Cardiac muscle cell (in vitro differentiated cells and primary cell): ENCODE measurements around the gene OR2G2. TPM values are rescaled to one million over a fixed set of nuclear protein-coding genes. Genes with fewer than 3 reads are reported as not detected.

Experiments used
- DNase-seq, 2 donors: peaks; one replicate each; pipeline versions ENCODE4 v3.0.0 to v3.0.0-alpha.2; 2010 to 2017; ENCODE audit warnings: low read depth in 1 of 2, low spot score in 1 of 2
- H3K27ac ChIP-seq: fragments of 200-600 bp; sonication (generic); 2 replicates; pipeline ENCODE4 v1.5.1; 2016
- H3K27me3 ChIP-seq: fragments of 200-600 bp; sonication (generic); 2 replicates; pipeline ENCODE4 v1.6.0; 2016; ENCODE audit warnings: control low read depth
- H3K36me3 ChIP-seq: fragments of 200-600 bp; sonication (generic); 2 replicates; pipeline ENCODE4 v1.5.1; 2016; ENCODE audit warnings: control low read depth
- H3K4me1 ChIP-seq: fragments of 200-600 bp; sonication (generic); 2 replicates; pipeline ENCODE4 v1.8.1; 2017; ENCODE audit warnings: low read depth, mild to moderate bottlenecking, mixed run types
- H3K4me3 ChIP-seq: fragments of 200-600 bp; sonication (generic); 2 replicates; pipeline ENCODE4 v1.5.1; 2016; ENCODE audit warnings: mild to moderate bottlenecking
- H3K9me3 ChIP-seq: fragments of 200-600 bp; sonication (generic); 2 replicates; pipeline ENCODE4 v1.5.1; 2017; ENCODE audit warnings: low read depth, mild to moderate bottlenecking, control low read depth
- CTCF ChIP-seq: IDR thresholded peaks from 2 replicates; pipeline ENCODE4 v1.5.1; 2012; ENCODE audit warnings: low read depth, mild to moderate bottlenecking, low read length
- polyA plus RNA-seq: library from polyadenylated mRNA; unstranded; fragments of >200 nt; fragmentation: Nextera tagmentation; extraction: Ambion mirVana; gene quantifications from 2 replicates; pipeline ENCODE4 v1.2.1, GENCODE V29; 2016
- total RNA-seq: library from RNA; depleted of rRNA; stranded (reverse); fragments of >200 nt; gene quantifications from 2 replicates; pipeline ENCODE4 v1.2.3, GENCODE V29; 2016

The OR2G2 gene
- total and polyA plus RNA-seq, 2 experiments from 2014 or later: not detected

GRCh38 chr1:247562198-247562597, 26.0 kb upstream of the OR2G2 start:
- H3K27me3 ChIP-seq: no peaks in the 10 kb centered on the region
- no peaks in the 10 kb centered on the region for H3K4me1 ChIP-seq

DNA sequence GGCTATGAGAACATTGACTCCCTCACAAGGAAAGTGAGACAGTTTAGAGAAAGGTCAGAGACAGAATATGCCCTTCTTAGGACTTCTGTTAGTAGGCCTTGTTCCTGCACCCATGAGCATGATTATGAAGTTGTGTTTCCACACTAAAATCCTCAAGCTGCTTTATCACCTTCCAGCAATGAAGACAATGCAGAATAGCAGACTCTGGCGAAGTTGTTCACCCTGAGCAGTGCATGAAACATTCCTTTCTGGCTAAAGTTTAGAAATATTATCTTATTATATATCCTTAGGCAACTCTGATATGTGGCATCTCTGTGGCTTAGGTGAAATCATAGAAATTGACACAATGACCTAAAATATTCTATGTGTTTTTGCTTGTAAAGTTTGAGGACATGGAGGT, 13.9 kb upstream of the OR2G2 start:
- DNase-seq: no peak
- Histone ChIP-seq H3K4me3 (no peak overlapping the region), H3K27ac (no peak overlapping the region), H3K27me3 (no peaks in the 10 kb centered on the region), H3K36me3 (no peaks in the 10 kb centered on the region), H3K4me1 (no peaks in the 10 kb centered on the region), H3K9me3 (no peaks in the 10 kb centered on the region)
- TF ChIP-seq CTCF: no peak

More at GRCh38 chr1:247562198-247562597, 26.0 kb upstream of the OR2G2 start:
- no peak for DNase-seq
- no peak overlapping the region for H3K4me3 ChIP-seq
- H3K27ac ChIP-seq: no peak overlapping the region
- no peak for TF ChIP-seq CTCF
- no peaks in the 10 kb centered on the region for H3K9me3 ChIP-seq
- no peaks in the 10 kb centered on the region for H3K36me3 ChIP-seq

DNA sequence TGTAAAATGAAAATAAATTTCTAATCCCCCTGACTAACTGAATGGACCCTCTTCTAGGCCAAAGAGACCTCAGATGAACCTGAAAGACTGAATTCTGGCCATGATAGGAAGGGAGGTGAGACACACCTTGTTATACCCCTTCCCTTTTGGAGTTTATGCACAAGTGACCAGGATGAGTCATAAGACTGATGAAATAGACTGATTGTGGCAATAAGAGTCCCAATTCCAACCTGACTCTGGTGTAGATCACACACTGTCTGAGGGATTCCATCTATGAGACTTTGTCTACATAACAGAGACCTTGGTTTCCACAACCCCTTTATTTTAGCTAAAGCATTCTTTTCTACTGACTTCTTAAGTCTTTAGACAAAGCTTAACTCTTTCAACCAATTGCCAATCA, 13.5 kb upstream of the OR2G2 start:
- no peak for TF ChIP-seq CTCF
- Histone ChIP-seq H3K4me1 (no peaks in the 10 kb centered on the region), H3K4me3 (no peak overlapping the region), H3K9me3 (no peaks in the 10 kb centered on the region), H3K36me3 (no peaks in the 10 kb centered on the region), H3K27me3 (no peaks in the 10 kb centered on the region), H3K27ac (no peak overlapping the region)
- DNase-seq: no peak

DNA sequence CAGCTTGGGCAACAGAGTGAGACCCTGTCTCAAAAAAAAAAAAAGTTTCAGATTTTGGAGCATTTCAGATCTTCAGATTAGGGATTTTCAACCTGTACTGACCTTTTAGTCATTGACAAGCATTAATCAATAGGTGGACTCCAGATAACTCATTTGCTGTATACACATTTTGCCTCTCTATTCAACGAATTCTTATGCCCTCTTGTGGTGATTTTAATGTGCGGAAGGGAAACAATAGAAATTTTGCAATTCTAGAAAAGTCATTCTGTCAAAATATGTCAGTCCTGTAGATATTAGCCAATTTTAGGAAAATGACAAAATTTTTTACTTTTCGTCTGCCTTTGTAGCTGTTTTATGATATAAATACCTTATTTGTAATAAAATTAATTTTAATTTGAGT, 11.6 kb upstream of the OR2G2 start:
- H3K27me3 ChIP-seq: no peaks in the 10 kb centered on the region
- no peaks in the 10 kb centered on the region for H3K36me3 ChIP-seq
- DNase-seq: peak in 1 of 2 donors; percentile 4
- H3K4me3 ChIP-seq: no peak overlapping the region
- peak; percentile 14 for TF ChIP-seq CTCF
- no peaks in the 10 kb centered on the region for H3K4me1 ChIP-seq
- H3K27ac ChIP-seq: no peak overlapping the region
- H3K9me3 ChIP-seq: no peaks in the 10 kb centered on the region

GRCh38 chr1:247578946-247579460, 9.2 kb upstream of the OR2G2 start:
- no peaks in the 10 kb centered on the region for H3K36me3 ChIP-seq
- no peaks in the 10 kb centered on the region for H3K9me3 ChIP-seq
- H3K4me3 ChIP-seq: no peak overlapping the region
- H3K4me1 ChIP-seq: no peaks in the 10 kb centered on the region
- DNase-seq: no peak
- TF ChIP-seq CTCF: no peak
- H3K27ac ChIP-seq: no peak overlapping the region
- no peaks in the 10 kb centered on the region for H3K27me3 ChIP-seq

GRCh38 chr1:247605286-247605685, 17.1 kb downstream of the OR2G2 start, which contains the start of gene OR2G3:
TSS of gene OR2G3 (plus strand) at chr1:247605586. CDS start at chr1:247605586, 0 bp downstream.
- no peaks in the 10 kb centered on the region for H3K4me1 ChIP-seq
- H3K4me3 ChIP-seq: no peak within 1 kb of the TSS
- no peak within 1 kb of the TSS for H3K27ac ChIP-seq
- DNase-seq: no peak
- H3K27me3 ChIP-seq: no peaks in the 10 kb centered on the region
- no peaks in the 10 kb centered on the region for H3K36me3 ChIP-seq
- no peaks in the 10 kb centered on the region for H3K9me3 ChIP-seq
- no peak for TF ChIP-seq CTCF
